NCI-H345 treated with DMSO at 0.1 percent for 48 hours (cell line): ENCODE results near the gene DUSP6.
A peak's percentile ranks its signal among the peaks of the same experiment; 100 is the strongest.

ENCODE experiments used
- DNase-seq: peaks from one replicate; lab custom pipeline; 2025; ENCODE audit not compliant: unreplicated experiment; lab: John Stamatoyannopoulos, UW

Gene DUSP6

DNA sequence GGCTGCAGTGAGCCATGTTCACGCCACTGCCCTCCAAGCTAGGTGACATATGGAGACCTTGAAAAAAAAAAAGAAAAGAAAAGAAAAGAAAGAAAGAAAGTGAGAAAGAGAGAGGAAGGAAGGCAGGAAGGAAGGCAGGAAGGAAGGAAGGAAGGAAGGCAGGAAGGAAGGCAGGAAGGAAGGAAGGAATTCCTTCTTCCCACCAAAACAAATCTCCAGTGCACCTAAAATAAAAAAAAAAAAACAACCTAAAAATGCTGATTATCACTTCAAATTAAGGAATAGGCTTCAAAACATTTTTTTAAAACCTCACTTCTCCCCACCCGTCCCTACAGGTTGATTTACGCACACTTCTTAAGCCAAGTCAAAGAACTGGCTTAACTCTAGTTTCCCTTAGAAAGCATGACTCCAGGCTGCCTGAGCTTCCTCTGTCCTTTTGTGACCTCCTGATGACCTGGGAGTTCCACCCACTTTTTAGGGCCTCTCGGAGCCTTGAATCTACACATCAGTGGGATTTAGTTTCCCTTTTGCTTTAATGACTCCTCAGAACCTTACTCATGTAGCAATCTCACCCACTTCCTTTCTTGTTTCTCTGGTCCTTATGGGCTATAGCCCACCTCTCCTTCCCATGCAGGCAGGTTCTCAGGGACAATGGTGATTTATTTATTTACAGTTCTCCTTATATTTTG is 18.6 kb downstream of the DUSP6 start:
- DNase-seq = no peak

DNA sequence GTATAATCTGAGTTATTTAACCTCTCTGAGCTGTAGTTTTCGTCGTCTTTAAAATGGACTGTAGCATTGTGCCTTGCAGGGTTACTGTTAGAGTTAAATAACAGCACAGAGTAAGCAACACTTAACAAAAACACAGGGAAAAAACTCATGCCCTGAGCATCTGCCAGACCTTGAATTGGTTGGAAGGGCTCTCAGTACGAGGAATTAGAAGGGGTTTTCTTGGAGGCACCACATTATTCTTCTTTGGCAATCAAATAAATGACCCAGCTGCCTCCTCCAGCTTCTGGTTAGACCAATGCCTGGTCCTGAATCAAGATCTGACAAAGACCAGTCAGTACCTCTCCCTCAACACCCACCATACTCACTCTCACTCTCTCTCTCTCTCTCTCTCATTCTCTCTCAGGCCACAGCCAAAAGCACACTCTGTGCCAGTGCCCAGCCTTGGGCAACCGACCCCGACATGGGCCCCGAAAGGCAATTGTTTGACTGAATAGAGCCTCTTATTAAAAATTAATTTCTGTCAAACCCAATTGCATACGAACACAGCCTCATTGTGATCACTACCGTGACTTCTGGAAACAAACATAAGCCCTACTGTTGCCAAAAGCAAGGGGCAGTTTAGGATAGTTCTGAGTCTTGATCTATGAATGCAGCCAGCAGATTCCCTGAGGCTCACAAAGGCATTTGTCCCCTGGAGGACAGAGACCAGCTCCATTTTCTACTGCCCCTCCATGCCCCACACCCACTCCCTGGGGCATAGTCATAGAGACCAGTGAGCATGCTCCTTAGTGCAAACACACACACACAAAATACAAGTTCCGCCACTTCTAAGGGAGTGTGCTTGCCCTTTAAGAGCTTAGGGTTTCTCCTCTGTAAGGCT is 23.9 kb downstream of the DUSP6 start:
- no peak for DNase-seq

DNA sequence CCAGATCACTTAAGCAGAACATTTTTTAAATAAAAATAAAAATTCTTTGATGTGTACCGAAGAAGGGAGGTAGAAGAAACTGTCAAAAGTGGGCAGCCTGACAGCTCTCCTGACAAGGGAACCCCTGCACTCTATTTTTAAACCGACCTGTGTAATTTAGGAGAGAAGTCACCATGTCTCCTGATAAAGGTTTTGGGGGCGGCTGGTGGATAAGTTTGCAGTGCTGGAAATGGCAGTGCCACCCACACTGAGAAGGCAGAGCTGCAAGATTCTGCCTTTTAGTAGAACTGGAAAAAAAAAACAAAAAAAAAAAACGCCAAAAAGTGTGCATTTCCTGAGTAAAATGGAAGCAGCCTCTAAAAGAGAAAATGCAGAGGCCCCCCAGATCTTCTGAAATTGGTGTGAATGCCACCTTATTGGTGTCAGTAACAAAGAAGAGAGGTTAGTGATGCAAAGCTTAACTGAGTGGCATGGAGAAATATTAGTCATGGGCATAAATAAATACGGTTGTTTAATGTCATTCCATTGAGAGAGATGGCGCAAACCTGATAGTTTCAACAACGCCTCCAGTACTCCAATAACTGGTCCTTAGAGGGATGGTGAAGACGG is 24.7 kb downstream of the DUSP6 start:
- no peak for DNase-seq

DNA sequence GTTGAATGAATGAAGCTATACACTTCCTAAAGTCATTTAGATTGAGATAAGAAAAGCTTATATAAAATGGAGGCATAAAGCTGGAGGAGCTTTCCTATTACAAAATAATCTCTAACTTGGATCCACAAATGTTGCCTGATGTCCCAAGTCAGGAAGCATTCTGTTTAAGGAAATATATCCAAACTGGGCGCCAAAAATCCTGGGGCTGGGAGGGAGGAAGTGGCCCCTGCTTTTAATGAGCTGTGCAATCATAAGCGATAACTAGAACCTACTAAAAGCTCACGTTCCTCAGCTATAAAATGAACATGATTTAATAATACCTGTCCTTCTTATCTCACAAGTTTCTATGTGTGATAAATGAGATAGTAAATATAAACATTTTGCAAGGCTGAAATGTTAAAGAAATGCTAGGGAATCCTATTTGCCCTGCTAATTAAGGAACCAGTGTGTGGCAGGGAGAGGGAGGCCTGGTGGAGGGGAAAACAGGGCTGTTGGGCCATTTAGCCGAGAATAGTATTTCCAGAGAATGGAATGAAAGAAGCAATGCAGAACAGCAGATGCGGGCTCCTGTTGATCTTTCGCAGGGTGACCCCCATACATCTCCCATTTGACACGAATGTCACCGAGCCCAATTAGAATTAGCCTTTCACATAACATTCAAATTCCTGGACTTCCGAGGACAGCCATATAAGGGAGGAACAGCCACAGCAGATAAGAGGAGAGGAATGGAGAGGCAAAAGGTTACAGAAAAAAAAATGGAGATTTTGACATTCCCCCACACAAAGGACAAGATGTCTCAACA is 25.9 kb downstream of the DUSP6 start:
- no peak for DNase-seq

DNA sequence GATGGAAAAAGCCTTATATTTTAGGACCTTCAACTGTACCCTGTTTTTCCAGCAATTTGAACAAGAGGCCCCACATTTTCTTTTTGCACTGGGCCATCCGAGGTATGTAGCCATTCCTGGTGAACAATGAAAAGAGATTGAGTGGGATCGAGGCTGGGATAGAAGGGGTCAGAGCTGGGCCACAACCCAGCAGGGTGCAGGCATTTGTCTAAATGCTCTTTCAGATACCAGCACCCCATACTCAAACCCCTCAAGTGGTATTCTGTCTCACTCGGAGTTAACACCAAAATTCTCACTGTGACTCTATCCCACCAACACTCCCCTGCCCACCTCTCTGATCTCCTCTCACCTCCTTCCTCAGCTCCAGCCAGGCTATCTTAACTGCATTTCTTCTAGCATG is 26.8 kb downstream of the DUSP6 start:
- no peak for DNase-seq

DNA sequence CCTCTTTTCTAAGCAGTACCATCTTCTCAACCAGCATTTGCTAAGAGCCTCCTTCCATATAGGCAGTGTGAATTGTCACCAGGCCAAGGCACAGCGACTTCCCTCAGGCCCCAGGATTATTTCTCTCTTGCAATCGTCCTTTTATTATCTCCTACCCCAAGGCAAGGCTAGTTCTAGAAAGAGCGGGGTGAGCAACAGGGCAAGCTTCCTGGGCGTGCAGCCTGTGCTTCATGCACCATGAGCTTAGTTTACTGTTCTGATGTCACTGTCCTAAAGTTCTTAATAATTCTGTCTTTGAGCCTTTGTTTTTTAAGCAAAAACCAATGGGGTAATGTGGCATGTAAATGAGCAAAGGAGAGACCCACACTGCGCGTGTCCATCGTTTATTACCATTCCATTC is 27.9 kb downstream of the DUSP6 start:
- DNase-seq = no peak

DNA sequence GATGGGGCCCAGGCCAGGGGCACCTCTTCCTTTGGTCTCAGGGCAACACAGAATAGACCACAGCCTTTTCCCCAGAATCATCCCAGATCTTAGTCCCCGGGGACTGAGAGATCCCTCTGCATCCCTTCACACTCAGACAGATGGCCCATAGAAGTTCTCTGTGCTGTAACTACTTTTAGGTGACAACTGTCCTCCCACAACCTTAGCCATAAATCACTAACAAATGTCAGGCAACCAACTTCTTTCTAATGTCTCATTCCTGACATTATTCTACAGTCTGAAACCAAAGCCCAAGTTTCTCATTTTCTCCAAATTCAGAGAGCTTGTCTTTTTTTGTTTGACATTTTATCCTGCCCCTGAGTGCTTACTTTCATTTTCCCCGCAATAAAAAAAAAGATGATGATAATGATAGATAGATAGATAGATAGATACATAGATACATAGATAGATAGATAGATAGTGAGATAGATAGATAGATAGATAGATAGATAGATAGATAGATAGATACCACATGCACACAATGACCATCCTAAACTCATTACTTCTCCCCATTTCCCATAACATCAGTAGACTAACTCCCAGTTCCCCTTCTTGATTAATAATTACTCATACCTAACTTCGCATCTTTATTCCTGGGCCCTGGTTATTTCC is 28.6 kb downstream of the DUSP6 start:
- no peak for DNase-seq

DNA sequence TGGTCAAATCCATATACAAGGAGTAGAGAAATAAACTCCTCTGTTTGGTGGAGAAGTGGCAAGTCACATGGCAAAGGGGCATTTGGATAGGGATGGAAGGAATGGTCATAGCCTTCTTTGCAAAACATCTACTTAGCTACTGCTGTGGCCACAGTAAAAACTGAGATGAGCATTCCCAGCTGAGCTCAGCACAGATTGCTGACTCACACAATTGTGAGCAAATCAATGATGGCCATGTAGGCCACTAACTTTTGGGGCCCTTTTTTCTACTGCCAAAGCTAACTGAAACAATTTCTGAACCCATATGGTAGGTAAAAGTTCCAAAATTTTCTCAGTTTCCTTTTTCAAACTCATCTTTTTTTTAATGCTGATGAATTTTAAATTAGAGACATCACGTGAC is 31.6 kb downstream of the DUSP6 start:
- DNase-seq = no peak

DNA sequence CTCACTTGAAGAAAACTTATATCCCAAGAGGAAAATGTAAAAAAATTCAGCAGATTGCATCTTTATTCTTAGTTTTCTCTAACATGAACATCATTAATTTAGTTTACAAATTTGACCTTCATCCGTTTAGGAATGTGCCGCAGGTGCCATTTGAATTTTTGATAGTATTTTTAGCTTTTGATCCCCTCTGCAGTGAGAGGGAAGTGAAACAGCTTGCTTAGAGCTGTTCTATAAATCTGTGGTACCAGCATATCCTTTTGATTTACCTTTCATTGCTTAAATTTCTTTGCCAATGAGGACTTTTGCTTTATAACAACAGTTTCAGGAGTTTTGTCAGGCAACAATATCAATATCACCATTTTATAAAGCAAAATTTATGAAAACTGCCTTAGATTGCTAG is 32.7 kb downstream of the DUSP6 start:
- no peak for DNase-seq

DNA sequence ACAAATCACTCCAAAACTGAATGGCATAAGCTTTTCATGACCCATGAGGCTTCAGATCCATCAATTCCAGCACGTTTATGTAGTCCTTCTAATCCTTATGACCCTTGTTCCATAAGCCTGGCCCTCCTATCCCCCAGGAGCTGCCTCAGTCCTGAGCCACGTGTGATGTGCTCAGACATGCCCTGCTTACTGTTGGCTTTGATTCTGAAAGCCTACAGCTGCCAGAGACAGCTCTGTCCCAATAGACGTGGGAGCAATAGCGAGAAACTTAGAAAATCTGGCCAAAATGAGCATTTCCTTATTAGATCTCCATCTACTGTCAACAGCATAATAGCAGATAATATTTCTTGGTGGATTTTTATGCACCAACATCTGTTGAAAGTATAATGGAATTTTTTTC is 33.2 kb downstream of the DUSP6 start:
- no peak for DNase-seq

DNA sequence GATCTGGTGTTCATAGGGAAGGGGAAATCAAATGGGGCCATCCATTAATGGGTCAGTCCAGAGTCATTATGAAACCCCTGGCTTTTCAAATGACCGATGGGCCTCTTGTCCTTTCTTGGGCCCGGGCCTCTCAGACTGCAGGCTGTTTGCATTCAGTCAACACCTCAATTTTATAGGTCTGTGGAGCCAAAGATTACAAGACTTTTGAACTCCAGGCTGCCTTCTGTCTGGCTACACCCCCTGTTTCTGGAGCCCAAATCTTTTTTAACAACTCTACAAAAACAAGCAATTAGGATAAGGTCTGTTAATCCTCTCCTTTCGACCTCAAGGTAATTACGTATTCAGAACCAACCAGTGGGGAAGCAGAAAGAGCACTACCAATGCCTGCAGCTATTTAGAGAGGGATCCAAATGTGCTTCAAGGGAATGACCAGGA is 35.6 kb downstream of the DUSP6 start:
- DNase-seq = no peak

DNA sequence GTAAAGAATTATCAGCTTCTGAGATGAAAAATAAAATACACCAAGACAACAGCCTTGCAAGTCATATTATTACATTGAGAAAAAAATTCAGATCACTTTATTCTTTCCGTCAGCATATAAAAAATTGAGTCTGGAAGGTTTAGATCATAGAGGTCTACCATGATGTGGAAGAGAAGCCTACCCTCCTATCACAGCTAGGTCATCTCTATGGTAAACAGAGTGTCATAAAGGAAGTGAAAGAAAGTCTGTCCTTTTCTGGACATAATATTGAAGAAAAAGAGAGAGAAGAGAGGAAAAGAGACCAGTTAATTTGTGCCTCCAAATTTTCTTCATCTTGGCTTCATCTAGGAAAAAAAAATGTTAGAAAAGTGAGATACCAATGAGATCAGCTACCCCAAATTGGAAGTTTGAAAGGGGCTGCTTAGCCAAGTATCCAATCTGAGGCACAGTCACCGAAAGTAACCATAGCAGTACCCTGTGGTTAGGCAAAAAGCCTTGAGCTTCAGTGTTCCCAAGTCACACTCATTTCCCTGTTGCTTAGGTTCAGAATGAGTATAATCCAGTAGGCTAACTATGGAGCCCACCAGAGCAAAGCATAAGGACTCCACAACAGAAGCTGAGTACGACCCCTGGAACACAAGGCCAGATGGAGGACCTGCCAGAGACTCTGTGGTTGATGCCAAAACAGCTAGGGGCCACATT is 38.1 kb downstream of the DUSP6 start:
- no peak for DNase-seq

DNA sequence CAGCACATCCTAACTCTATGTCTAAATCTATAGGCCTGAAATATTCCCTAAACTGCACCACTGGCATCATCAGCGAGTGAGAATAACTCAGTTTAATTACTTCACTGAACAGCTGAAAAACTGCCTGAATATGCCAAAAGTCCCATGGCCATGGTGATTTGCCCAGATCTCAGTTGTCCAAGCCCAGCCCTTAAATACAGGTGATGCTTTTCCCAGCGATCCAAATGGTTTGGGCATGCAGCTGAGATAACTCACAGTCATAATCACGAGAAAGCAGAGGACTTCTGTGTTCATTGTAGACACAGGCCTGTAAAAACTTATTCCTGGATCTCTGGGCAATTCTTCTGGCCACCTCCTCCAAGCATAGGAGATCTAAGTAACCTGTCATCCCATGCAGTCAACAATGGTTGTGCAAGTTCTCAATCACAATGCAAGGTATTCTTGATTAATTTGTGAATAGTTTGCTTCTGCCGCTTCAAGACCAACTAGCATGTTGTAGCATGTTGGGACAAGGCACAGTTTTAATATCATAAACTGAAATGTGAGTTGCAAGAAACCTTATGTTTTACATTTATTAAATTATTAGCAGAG is 40.5 kb downstream of the DUSP6 start:
- no peak for DNase-seq

DNA sequence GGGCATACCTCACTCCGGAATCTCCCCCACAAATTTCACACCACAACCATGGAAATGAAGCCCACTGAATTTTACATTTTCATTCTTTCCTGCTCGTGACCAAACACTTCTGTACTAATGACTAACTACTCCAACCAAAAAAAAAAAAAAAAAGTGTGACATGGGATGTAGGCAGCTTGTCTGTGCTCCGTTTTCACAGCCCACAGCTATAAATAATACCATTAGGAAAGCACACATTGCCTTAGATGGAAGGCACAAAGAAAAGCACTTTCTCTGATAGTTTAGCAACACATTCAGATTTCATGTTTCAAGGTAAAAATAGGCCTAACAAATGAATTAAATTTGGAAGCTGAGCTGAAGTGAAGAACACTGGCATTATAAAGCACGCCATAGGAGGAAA is 42.5 kb downstream of the DUSP6 start:
- DNase-seq = no peak

DNA sequence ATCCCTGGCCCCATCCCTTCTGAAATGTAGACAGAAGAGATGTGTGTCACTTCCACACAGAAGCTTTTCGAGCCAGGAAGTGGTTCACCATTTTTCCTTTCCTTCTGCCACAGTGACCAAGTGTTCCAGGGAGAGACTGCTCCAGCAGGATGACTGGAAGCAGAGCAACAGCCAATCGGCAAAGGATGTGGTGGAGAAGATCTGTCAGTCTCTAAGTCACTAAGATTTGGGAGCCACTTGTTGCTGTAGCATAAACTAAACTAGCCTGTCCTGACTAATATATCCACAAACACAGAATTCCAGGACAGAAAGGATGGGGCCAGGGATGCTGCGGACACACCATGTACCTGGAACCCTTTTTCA is 42.9 kb downstream of the DUSP6 start:
- DNase-seq = no peak

DNA sequence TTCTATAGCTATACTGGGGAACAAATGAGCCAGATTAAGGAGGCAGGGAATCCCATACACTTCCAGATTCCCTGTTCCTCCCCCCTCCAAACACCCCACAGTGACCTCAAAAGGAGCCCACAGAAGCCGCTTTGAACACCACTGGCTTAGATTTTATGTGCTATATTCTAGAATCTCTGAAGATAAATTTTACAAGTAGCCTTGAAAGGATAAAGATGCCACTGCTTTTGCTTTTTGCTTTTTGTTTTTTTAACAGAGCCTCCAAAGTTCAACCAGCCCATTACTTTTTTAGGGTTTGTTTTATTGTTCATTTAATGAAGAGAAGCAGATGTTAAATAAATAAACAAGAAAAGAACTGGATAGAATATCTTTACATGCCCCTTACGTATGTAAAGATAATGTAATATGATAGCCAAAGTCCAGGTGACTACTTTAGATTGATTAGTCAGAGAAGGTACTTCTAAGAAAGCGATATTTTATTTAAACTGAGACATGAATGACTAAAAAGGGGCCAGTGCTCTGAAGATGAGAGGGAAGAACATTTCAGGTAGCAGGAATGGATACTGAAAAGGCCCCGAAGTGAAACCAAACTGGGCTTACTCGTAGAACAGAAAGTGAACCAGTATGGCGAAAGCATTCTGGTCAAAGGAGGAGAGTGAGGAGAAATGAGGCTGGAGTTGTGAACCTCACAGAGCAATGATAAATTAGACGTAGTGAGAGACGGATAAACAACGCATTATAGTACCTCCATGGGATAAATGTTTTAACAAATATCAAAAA is 44.6 kb downstream of the DUSP6 start:
- no peak for DNase-seq

DNA sequence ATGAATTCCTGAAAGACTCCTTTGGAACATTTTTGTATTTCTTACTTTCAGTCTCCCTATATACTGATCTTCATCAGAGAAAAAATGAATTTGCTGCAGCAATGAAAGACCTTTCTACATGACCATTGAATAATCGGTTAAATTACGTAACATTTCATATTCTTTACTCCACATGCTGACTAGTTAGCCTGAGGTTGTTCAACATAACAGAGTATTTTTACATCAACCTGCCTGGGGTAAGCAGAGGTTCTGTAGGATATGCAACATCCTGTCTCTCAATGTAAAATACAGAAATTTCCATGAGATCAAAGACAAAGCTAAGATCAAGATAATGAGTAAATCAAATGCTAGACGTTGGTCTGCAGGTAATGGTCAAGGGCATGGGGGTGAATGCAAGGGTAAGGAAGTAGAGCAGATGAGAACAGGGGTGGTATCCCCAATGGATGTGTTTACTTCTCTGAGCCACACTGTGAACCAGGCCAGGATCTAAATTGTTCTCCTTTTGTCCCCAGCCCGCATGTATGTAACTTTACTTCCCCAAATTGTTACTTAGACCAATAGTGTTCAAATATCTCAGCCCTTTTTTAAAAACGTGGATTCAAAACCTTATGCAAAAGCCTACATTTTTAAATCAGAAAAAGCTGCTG is 45.4 kb downstream of the DUSP6 start:
- DNase-seq = no peak

DNA sequence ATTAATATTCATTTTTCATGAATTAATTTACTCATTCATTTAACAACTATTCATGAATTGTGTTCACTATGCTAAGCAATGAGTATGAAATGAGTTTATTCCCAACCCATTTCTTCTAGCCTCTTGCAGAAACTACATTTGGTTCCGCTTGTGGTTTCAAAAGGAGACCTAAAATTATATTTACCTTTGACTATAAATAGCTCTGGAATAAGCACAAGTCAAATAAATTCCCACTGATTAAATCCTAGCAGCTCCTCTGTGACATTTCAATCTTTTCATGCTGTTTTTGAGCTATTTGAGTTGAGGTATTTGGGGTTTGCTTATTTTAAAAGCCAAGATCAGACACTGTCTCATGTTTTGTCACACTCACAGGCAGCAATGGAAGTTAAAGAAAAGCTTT is 46.9 kb downstream of the DUSP6 start:
- DNase-seq = peak; percentile 9

DNA sequence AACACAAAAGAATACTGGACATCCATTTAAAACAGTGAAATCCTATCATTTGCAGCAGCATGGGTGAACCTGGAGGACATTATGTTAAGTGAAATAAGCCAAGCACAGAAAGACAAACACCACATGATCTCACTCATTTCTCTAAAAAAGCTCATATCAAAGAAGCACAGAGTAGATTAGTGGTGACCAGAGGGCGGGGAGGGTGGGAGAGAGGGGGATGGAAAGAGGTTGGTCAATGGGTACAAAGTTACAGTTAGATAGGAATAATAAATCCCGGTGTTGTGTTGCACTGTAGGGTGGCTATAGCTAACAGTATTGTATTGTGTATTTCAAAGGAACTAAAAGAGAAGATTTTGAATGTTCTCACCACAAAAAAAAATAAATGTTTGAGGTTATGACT is 52.4 kb downstream of the DUSP6 start:
- DNase-seq = no peak
